NB4 (cell line): ENCODE measurements around the gene OMG.

ENCODE experiments used
- MYC ChIP-seq: IDR thresholded peaks from 2 replicates; pipeline ENCODE4 v1.6.1; 2011; ENCODE audit warnings: low read depth, low read length
- TF ChIP-seq, protein P1 (sequence below): IDR thresholded peaks from one replicate; pipeline ENCODE4 v1.5.1; 2012; ENCODE audit warnings: low read depth, low read length

DNA sequence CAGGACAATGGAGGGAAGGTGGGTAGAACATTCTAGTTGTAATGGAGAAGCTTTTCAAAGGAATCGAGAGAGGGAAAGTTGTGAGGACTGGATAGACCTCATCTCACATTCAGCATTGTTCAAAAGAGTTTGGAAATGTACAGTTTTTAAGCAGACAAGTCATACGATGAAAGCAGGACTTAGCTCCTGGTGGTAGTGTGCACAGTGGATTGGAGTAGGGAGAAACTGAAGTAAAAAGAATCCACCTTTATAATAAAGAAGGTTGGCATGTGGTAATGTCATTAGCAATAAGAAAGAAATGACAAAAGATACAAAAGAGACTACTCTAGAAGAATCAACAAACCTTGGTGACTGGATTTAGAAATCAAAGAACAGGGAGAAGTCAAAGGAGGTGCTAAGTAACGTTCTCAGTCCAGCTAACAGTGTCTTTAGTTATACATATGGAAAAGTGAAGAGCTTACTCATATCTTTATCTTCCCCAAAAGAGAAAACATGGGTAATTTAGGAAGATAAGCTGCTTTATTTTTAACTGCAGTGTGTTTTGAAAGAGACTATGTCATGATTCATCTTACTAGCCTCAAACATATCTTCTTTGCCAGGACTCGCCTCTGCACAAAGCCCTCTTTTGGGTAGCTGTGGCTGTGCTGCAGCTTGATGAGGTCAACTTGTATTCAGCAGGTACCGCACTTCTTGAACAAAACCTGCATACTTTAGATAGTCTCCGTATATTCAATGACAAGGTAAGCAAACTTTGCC is 43.0 kb upstream of the OMG start:
- TF ChIP-seq, protein P1, sequence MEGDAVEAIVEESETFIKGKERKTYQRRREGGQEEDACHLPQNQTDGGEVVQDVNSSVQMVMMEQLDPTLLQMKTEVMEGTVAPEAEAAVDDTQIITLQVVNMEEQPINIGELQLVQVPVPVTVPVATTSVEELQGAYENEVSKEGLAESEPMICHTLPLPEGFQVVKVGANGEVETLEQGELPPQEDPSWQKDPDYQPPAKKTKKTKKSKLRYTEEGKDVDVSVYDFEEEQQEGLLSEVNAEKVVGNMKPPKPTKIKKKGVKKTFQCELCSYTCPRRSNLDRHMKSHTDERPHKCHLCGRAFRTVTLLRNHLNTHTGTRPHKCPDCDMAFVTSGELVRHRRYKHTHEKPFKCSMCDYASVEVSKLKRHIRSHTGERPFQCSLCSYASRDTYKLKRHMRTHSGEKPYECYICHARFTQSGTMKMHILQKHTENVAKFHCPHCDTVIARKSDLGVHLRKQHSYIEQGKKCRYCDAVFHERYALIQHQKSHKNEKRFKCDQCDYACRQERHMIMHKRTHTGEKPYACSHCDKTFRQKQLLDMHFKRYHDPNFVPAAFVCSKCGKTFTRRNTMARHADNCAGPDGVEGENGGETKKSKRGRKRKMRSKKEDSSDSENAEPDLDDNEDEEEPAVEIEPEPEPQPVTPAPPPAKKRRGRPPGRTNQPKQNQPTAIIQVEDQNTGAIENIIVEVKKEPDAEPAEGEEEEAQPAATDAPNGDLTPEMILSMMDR = no peak
- no peak for TF ChIP-seq MYC
